Parietal lobe (tissue), 2 donors: ENCODE measurements around the gene TCL1B. TPM values are rescaled to one million over a fixed set of nuclear protein-coding genes. Genes with fewer than 3 reads are reported as not detected.

Experiments used
- small RNA-seq: library from RNA; depleted of rRNA; stranded (forward); fragments of <200 nt; gene quantifications from one replicate; pipeline ENCODE3, GENCODE V24; 2014; ENCODE audit warnings: low replicate concordance
- total RNA-seq: library from RNA; depleted of rRNA; stranded (reverse); fragments of >200 nt; gene quantifications from one replicate; pipeline ENCODE4 v1.2.3, GENCODE V29; 2014

TCL1B gene
- total RNA-seq = not detected

GRCh38 chr14:95685978-95686922 lies at the start of gene TCL1B:
TCL1B (plus strand) TSS chr14:95686426; CDS start chr14:95686468, 42 bp downstream.

GRCh38 chr14:95713596-95714371 lies 27.6 kb downstream of the TCL1B start, which contains the start of gene TCL1A:
TCL1A (minus strand) TSS chr14:95714125; CDS start chr14:95714066, 59 bp downstream.

Small RNA genes within 50 kb of the gene (small RNA-seq; reads per million reads assigned to genes)
- gene RF02193 = not detected

Other genes starting within 250 kb of the TCL1B start
- gene SYNE3, start 169.8 kb upstream of the TCL1B start, total RNA-seq = 2.2 TPM
- 18.5 TPM for gene GLRX5, start 151.4 kb upstream of the TCL1B start, total RNA-seq
- gene TCL1A, start 27.7 kb downstream of the TCL1B start, total RNA-seq = not detected
- gene TUNAR, start 190.4 kb downstream of the TCL1B start, total RNA-seq = 4.7 TPM